HepG2 (cell line): ENCODE results near the gene CAVIN1. TPM values are rescaled to one million over a fixed set of nuclear protein-coding genes. Genes with fewer than 3 reads are reported as not detected.

ENCODE experiments used
- ATF3 ChIP-seq: sonication (generic); formaldehyde crosslinking; IDR thresholded peaks from 2 replicates; pipeline ENCODE4 v1.4.0; 2020; ENCODE audit warnings: missing genetic modification reagents
- CENPBD1 ChIP-seq: sonication (generic); formaldehyde crosslinking; IDR thresholded peaks from 2 replicates; pipeline ENCODE4 v1.8.0; 2022; ENCODE audit warnings: missing genetic modification reagents, low read depth, mild to moderate bottlenecking, borderline replicate concordance
- E2F2 ChIP-seq: sonication (generic); formaldehyde crosslinking; IDR thresholded peaks from 2 replicates; pipeline ENCODE4 v1.4.0; 2020; ENCODE audit warnings: missing genetic modification reagents, borderline replicate concordance
- HMG20A ChIP-seq: IDR thresholded peaks from 2 replicates; pipeline ENCODE4 v1.6.1; 2016; ENCODE audit warnings: borderline replicate concordance
- HNF4A ChIP-seq: sonication (generic); formaldehyde crosslinking; IDR thresholded peaks from 2 replicates; pipeline ENCODE4 v1.4.0; 2020; ENCODE audit warnings: missing genetic modification reagents
- KLF11 ChIP-seq: IDR thresholded peaks from 2 replicates; pipeline ENCODE4 v1.6.1; 2016; ENCODE audit warnings: missing compliant biosample characterization
- NBN ChIP-seq: fragments of 450-650 bp; conservative IDR thresholded peaks from 2 replicates; pipeline ENCODE4 v1.6.1; 2017
- PRDM4 ChIP-seq: sonication (generic); formaldehyde crosslinking; IDR thresholded peaks from 2 replicates; pipeline ENCODE4 v1.9.0; 2021; ENCODE audit warnings: missing genetic modification reagents, borderline replicate concordance
- RBFOX2 ChIP-seq: fragments of 200-400 bp; formaldehyde crosslinking; IDR thresholded peaks from 2 replicates; pipeline ENCODE4 v1.6.1; 2017; ENCODE audit warnings: low read depth, mild to moderate bottlenecking, low read length
- SP140L ChIP-seq: sonication (generic); formaldehyde crosslinking; IDR thresholded peaks from 2 replicates; pipeline ENCODE4 v1.4.0; 2020; ENCODE audit warnings: missing genetic modification reagents, borderline replicate concordance
- SP2 ChIP-seq: sonication (generic); formaldehyde crosslinking; IDR thresholded peaks from 2 replicates; pipeline ENCODE4 v1.5.1; 2020; ENCODE audit warnings: mild to moderate bottlenecking, missing genetic modification reagents
- SRF ChIP-seq: IDR thresholded peaks from 2 replicates; pipeline ENCODE4 v1.6.1; 2011; ENCODE audit warnings: mild to moderate bottlenecking, low read depth, low read length, moderate library complexity
- TEAD3 ChIP-seq: optimal IDR thresholded peaks from 2 replicates; pipeline ENCODE3; 2016; ENCODE audit warnings: borderline replicate concordance
- U2AF1 ChIP-seq: fragments of 200-400 bp; formaldehyde crosslinking; optimal IDR thresholded peaks from 2 replicates; pipeline ENCODE3; 2017; ENCODE audit warnings: mild to moderate bottlenecking, low read depth, low read length
- ZBED4 ChIP-seq: sonication (generic); formaldehyde crosslinking; IDR thresholded peaks from 2 replicates; pipeline ENCODE4 v1.4.0; 2020; ENCODE audit warnings: missing genetic modification reagents, borderline replicate concordance
- ZNF362 ChIP-seq: sonication (generic); formaldehyde crosslinking; IDR thresholded peaks from 2 replicates; pipeline ENCODE4 v1.4.0; 2020; ENCODE audit warnings: missing genetic modification reagents, mild to moderate bottlenecking, borderline replicate concordance
- ZNF501 ChIP-seq: sonication (generic); formaldehyde crosslinking; IDR thresholded peaks from 2 replicates; pipeline ENCODE4 v1.5.1; 2020; ENCODE audit warnings: mild to moderate bottlenecking, moderate library complexity, missing genetic modification reagents
- ZNF557 ChIP-seq: sonication (generic); formaldehyde crosslinking; IDR thresholded peaks from 2 replicates; pipeline ENCODE4 v1.4.0; 2020; ENCODE audit warnings: missing genetic modification reagents
- ZNF607 ChIP-seq: sonication (generic); formaldehyde crosslinking; IDR thresholded peaks from 2 replicates; pipeline ENCODE4 v1.5.1; 2020; ENCODE audit warnings: missing genetic modification reagents, mild to moderate bottlenecking, borderline replicate concordance
- ZNF766 ChIP-seq: sonication (generic); formaldehyde crosslinking; IDR thresholded peaks from 2 replicates; pipeline ENCODE4 v1.5.0; 2020; ENCODE audit warnings: missing genetic modification reagents, borderline replicate concordance
- polyA plus RNA-seq, 8 experiments: library from polyadenylated mRNA; depleted of rRNA in 3 of 8; stranded (reverse) in 7 of 8; unstranded in 1 of 8; fragments of >200 nt; fragmentation: Illumina TruSeq in 4 of 8; extraction: Trizol in 4 of 8; gene quantifications; 2 replicates each; pipeline versions ENCODE4 v1.2.1 to v1.2.3, GENCODE V29; 2011 to 2016; ENCODE audit warnings: low read depth in 4 of 8, missing spikeins in 1 of 8, mixed read lengths in 1 of 8; ENCODE audit not compliant: insufficient read depth in 1 of 8
- total RNA-seq, 5 experiments: library from RNA; depleted of rRNA; stranded (reverse); fragments of >200 nt; fragmentation: Illumina TruSeq; extraction: Trizol; gene quantifications; 2 replicates each; pipeline ENCODE4 v1.2.3, GENCODE V29; 2016; ENCODE audit warnings: low read depth in 1 of 5

CAVIN1 gene
- total and polyA plus RNA-seq, 2 of the 13 experiments (the other 11 are each of a cell fraction or from before 2014, with no cell fraction given), result 15.9 to 25.5 TPM

- no peak; the same call in 1 of the 2 replicates for TF ChIP-seq ZNF362 (CRISPR knock-in tag)
- TF ChIP-seq U2AF1, result no peak
- 0 out of 2 replicates have a peak, but pooled peaks have one; percentile 29 for TF ChIP-seq HNF4A (CRISPR knock-in tag)
- TF ChIP-seq SP140L (CRISPR knock-in tag), result no peak
- no peak for TF ChIP-seq NBN
- TF ChIP-seq TEAD3 (CRISPR knock-in tag), result peak; percentile 94
- TF ChIP-seq SP2 (CRISPR knock-in tag), result no peak
- no peak for TF ChIP-seq RBFOX2
- no peak for TF ChIP-seq ZNF557
- TF ChIP-seq CENPBD1 (CRISPR knock-in tag), result no peak
- no peak for TF ChIP-seq PRDM4 (CRISPR knock-in tag)
- peak; percentile 70 for TF ChIP-seq ZNF501 (CRISPR knock-in tag)
- TF ChIP-seq ZNF607 (CRISPR knock-in tag), result no peak
- peak; percentile 91 for TF ChIP-seq SRF
- TF ChIP-seq E2F2 (CRISPR knock-in tag), result no peak
- no peak for TF ChIP-seq ATF3 (CRISPR knock-in tag)
- no peak for TF ChIP-seq KLF11
- TF ChIP-seq ZNF766 (CRISPR knock-in tag), result no peak
- TF ChIP-seq ZBED4 (CRISPR knock-in tag), result no peak
- TF ChIP-seq HMG20A (CRISPR knock-in tag), result peak; percentile 40; the same call in 1 of the 2 replicates
These were observed 5.3 kb upstream of the CAVIN1 start (continued) for GRCh38 chr17:42428141-42428944.
